GM21723 (cell line): Measurements from ENCODE around the gene SLC1A7.

Source experiments
- ATAC-seq: cut with Tn5 transposase; IDR thresholded peaks from one replicate; pipeline ENCODE4 v1.9.1; 2021; ENCODE audit warnings: mild to moderate bottlenecking, moderate library complexity; ENCODE audit not compliant: unreplicated experiment

The SLC1A7 gene

GRCh38 chr1:53092659-53093450, 49.6 kb downstream of the SLC1A7 start:
- no peak for ATAC-seq

GRCh38 chr1:53091841-53092645, 50.4 kb downstream of the SLC1A7 start:
- no peak for ATAC-seq

DNA sequence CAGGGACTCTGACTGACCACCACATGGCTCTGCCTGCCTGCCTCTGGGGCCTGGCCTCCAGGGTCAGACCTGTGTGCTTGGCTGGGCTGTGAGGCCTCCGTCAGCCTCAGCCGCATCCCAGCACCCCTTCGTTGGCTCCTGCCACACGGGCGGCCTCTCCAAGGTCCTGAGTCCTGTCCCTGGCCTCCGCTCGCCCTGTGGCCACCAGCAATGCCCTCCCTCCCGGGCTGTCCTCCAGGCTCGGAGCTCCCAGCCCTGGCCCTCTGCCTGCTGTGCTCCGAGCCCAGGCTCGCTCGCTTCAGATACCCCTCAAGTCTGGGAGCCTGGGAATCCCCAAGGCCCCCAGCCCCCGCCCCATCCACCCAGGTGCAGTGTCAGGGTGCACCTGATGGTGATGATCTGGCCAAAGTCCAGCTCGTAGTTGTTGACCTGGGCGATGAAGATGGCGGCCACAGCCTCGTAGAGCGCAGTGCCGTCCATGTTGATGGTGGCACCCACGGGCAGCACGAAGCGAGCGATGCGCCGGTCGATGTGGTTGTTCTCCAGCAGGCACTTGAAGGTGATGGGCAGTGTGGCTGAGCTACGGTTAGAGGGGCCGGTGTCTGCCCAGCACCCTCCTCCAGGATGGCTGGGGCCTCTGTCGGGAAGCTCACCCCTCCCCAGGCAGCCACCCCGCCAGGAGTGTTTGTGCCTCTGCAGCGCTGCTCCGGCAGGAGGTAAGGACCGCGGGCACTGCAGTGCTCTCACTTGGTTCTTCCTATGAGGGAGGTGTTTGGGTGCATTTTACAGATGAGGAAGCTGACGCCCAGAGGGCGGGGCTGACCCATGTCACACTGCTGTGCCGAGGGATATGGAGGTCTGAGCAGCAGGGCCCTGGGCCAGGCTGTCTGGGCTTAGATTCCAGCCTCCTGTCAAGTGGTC, 52.0 kb downstream of the SLC1A7 start:
- no peak for ATAC-seq

DNA sequence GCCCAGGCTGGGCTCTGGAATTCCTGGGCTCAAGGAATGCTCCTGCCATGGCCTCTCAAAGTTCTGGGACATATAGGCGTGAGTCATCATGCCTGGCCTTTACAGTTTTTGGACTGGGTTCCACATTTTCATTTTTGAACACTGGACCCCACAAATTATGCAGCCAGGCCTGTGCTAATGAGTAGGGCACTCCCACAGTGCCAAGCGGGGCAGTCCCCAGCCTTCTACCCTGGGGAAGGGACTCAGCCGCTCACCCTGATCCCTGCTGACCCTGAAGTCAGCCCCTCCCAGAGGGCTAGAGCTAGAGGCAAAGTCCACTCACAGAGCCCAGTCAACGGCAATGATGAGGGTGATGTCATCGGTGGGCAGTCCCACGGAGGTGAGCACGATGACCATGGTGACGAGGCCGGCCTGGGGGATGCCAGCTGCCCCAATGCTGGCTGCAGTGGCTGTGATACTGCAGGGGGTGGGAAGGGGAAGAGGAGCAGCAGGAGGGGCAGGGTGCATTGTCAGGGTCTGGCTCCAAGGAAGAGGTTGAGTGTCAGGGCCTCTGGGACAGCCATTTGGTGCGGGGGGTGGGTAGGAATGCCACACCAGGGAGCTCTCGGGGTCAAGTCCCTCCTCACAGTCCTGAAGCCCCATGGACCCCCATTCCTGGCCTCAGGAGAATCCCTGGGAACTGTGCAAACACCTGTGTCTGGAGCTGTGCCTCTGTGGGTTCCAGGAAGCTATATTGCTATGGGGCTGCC, 52.8 kb downstream of the SLC1A7 start:
- no peak for ATAC-seq

- no peak for ATAC-seq
Observed at GRCh38 chr1:53088616-53089300, 53.7 kb downstream of the SLC1A7 start.

DNA sequence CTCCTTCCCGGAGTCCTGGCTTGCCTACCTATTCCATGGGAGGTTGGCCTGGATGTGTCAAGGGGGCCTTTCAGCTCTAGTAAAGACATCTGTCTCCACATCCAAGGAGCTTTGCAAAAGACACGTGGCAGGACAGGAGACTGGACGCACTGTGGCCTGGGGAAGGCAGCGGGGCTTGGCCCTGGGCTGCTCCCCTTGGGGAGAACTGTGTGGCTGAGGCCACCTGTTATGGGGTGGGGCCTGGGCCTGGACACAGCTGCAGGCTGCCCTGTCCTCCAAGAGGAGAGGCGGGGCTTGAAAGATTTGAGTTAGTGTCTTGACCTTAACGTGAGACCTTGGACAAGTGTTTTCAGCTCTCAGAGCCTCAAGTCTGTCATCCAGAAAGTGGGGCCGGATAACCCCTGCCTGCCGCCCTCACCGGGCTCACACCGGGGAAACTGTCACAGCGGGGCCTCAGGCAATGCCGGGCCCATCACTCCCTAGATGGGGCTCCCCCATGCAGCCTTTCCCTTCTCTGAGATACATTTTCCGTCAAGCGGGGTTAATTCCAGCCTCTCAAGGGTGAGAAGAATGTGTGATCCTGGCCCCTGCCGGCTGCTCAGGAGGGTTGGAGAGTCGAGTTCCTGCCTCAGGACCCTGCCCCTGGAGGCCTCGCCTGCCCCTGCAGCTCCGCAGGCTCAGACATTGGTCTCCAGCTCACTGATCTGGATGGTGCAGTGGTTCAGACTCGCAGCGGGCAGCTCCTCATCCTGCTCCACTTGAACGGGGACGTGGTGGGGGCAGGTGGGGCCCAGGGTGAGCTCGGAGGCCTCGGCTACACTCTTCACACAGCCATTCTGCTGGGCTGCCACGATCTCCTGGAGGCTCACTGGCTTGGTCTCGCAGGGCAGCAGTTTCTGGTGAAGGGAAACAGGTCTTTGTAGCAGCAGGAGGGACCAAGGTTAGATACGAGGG, 54.8 kb downstream of the SLC1A7 start:
- ATAC-seq = no peak

GRCh38 chr1:53086491-53087070, 55.9 kb downstream of the SLC1A7 start:
- ATAC-seq = no peak

DNA sequence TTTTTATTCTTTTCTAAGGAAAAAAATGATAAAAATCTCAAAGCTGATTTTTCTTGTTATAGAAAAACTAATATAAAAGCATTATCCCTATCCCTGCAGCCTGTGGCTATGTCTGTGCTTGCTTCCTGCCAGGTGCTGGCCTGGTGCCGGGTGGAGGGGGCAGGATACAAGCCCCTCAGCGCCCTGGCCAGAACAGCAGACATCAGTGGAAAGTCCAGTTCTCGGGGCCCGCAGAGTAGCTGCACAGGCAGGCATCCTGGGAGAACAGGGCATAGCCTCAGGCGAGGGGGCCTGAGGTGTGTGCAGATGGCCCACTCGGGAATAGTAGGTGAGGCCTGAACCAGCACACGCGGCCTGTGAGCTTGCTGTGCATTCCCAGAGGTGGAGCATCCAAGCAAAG, 57.0 kb downstream of the SLC1A7 start:
- no peak for ATAC-seq

GRCh38 chr1:53084589-53084971, 57.9 kb downstream of the SLC1A7 start:
- no peak for ATAC-seq

DNA sequence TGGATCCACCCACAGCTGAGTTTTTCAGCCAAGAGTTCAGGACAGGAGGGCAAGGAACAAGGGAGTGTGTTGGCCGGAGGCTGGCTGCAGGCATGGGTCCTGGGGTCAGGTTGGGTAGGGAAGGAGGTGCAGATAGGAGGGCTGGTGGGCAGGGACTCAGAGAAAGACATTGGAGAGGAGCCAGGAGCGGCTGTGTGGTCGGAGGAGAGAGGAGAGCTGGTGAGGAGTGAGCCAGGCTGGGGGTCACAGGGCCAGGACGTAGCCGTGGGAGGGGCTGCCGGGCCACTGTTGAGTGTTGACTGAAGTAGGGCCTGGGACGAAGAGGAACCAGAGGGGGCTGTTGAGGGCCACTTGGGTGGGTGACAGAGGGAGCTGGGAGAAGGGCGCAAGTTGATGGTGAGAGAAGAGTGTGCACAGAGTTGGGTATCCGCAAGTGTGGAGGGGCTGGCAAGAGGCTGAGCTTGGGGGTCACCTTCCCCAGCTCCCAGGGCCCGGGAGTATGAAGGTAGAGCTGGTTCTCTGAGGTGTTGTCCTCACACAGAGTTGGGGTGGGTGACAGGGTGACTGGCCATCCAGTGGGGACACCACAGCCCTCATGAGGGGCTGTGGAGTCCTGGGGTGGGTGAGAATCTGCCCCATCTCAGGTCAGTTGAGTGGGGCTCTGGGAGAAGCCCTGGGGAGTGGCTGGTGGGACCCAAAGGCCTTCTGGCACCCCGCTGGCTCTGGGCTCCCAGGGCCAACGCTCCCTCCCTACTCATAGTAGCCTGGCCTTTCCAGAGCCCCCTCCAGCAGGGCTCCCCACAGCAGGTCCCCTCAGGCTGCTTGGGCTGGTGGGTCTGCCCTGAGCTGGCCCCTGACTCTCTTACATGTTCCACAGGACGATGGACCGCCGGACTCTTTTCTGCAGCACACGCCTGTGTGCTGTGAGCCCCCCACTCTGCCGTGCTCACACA, 58.5 kb downstream of the SLC1A7 start:
- ATAC-seq = no peak

- no peak for ATAC-seq
Observed at GRCh38 chr1:53082826-53083455, 59.5 kb downstream of the SLC1A7 start.

GRCh38 chr1:53081384-53082066, 60.9 kb downstream of the SLC1A7 start:
- no peak for ATAC-seq

DNA sequence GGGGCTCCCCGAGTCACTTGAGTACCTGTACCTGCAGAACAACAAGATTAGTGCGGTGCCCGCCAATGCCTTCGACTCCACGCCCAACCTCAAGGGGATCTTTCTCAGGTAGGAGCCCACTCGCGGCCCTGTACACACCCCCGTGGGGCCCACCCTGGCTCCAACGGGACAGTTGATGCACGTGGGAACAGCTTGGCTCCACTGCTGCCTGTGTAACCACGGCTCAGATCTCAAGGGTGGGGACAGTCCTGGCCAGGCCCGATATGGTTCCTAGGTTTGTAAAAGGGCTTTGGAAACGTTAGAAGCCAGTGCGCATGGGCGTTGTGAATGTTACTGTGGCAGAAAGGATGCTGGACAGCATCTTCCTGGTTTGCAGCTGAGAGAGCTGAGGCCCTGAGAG, 61.7 kb downstream of the SLC1A7 start:
- ATAC-seq = no peak

- no peak for ATAC-seq
Observed at GRCh38 chr1:53080041-53080440, 62.4 kb downstream of the SLC1A7 start.

- ATAC-seq = no peak
Observed at GRCh38 chr1:53079251-53079650, 63.2 kb downstream of the SLC1A7 start.
